Measurements from ENCODE around the gene MEF2C.

MEF2C gene

DNA sequence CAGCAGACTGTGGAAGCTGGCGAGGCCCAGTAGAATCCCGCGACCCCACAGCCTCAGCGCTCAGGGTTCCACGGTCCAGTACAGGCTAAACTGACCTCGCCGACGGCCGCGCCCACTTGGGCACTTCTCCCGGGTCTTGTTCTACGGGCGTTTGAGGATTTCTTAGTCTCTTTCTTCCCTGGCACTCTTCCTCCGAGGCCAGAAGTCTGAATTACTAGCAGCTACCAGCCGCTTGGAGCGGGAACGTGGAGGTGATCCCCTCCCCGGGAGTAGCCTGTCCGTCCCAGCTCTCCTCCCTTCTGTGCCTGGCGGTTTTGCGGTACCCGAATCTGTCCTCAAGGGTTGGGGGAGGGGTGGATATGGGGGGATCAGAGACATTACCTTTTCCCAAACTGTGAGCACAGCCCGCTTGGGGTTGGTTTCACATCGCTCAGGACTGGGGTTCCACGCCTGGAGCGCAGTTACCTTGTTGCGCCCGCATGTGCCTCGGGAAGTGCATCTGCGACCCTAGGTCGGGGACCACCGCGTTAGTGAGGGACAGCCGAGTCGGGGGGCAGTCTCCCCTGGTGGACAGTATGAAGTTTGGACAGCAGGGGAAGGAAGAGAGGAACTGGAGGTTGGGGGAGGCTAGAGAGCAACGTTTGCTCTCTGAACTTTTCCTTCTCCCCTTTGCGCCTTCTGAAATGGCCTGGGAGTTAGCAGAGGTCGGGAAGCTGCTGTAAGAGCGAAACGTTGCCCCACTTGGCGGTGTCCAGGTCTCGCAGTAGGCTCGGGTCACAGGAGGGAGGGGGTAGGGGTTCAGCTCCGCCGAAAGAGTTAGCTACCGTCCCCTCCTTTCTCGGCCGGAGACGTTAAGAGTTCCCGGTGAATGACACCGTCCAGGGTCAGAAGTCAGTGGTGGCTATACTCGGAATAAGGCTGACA, 190.8 kb downstream of the MEF2C start:
- in situ Hi-C loops (cut with HindIII; ENCODE audit: low sequenced_read_pairs): loop anchor here (25.0 kb wide), 1 partner anchor 405 kb away; no protein-coding TSS in a partner anchor

DNA sequence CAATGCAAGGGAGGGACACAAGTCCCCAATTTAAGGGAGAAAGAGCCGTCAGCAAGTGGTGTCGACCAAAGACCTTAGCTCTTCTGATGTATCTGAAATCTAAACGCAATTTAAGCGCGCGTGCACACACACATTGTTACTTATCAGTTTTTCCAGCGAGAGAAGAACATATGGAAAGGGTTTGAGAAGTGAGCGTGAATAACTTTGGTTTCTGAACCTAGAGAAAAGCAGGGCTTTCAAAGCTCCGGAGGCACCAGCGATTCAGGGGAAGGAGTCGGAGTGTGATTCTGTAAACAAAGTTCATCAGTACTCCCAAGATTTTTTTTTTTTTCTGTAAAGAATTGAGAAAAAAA, 191.8 kb downstream of the MEF2C start:
- in situ Hi-C loops (cut with HindIII; ENCODE audit: low sequenced_read_pairs): loop anchor here (25.0 kb wide), 1 partner anchor 404 kb away; no protein-coding TSS in a partner anchor

DNA sequence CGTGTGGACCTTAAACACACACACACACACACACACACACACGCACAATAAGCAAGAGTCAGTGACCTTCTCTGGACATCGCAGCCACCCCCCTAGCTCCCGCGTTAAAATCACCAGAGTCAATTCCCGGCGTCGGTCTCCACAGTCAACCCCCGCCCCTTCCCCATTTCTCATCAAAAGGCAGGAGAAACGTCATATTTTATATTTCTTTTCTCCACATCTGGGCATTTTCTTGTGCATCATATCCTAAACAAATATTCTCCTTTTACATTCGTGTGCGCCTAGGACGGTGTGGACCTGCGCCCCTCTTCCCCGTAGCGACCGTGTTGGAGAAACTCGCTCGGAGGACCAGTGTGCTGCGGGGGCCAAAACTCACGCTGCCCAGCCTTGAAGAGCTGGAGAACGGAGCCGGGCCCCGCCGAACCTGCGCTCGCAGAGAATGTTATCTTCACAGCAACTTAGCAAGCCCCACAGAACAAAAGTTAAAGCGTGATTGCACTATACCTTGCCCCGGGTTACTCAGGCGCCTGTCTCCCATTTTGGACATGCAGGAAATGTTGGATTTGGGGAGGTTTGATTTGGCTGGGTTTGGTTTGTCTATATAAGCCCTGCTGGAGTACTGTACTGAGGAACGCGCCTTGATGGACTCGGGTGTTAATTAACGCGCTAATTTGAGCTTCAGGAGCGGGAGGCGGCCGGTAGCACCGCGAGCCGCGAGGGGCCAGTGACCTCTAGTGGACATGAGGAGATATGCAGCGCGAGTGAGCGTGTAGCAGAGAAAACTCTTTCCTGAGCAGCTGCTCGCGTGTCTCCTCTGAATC, 192.4 kb downstream of the MEF2C start:
- in situ Hi-C loops (cut with HindIII; ENCODE audit: low sequenced_read_pairs): loop anchor here (25.0 kb wide), 1 partner anchor 403 kb away; no protein-coding TSS in a partner anchor

DNA sequence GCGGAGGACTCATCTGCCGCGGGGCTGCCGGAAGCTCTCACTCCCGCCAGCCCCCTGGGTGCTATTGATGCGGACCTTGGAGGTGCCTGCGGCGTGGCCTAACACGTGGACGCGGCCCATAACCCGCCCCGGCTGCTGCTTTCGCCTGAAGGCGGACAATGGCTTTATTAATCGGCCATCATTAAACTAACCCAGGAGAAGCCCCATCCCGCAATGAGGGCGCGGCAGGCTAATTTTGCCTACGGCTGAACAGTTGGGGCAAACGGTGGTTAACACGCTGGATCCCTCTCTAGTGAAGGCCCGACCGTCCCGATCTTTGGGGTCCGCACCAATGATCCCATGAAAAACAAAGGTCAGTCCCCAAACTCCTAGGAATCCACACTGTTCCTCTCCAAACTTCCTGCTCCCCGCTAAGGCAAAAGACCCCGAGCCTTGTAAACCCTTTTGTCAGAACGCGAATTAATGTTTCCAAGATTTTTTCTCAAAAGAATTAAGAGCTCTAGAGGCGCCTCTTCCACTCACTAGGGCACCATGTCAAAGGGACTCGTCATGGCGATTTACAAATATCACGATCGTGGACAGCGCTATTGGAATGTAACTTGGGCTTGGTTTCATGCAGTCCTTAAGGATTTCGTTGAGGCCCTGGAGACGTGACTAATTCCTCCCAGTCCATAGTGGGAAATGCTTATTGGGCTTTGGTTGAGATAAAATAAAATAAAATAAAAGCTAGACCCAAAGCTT, 193.1 kb downstream of the MEF2C start:
- in situ Hi-C loops (cut with HindIII; ENCODE audit: low sequenced_read_pairs): loop anchor here (25.0 kb wide), 1 partner anchor 403 kb away; no protein-coding TSS in a partner anchor

DNA sequence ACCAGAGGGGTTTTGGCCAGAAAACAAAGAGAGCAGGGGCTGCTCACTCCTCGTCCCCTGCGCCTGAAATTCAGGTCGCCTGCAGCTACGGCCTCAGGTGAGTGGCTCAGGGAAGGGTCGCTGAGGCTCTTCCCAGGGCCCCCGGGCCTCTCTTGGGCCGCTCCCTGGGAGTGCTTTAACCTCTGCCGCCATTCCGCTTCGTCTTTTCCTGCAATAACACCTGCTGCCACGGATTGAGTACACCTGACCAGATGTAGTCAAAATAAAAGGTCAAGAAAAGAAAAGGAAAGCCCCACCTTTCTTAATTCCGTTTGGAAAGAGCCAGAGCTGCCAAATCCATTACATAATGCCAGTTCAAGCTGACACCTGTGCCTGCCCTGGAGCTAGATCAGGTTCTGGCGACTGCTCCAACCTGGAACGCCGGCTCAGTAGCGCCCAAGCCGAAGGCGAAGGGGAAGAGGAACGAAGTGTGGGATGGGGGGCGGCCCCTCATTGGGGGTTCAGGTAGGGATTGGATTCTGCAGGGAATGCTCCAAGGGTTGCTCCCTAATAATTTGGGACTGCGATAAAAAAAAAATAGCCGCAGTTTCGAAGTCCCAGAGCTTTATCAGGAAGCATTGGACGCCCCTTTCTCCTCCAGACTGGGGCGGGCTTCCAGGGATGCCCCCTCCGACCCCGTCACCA, 193.9 kb downstream of the MEF2C start:
- in situ Hi-C loops (cut with HindIII; ENCODE audit: low sequenced_read_pairs): loop anchor here (25.0 kb wide), 1 partner anchor 402 kb away; no protein-coding TSS in a partner anchor

DNA sequence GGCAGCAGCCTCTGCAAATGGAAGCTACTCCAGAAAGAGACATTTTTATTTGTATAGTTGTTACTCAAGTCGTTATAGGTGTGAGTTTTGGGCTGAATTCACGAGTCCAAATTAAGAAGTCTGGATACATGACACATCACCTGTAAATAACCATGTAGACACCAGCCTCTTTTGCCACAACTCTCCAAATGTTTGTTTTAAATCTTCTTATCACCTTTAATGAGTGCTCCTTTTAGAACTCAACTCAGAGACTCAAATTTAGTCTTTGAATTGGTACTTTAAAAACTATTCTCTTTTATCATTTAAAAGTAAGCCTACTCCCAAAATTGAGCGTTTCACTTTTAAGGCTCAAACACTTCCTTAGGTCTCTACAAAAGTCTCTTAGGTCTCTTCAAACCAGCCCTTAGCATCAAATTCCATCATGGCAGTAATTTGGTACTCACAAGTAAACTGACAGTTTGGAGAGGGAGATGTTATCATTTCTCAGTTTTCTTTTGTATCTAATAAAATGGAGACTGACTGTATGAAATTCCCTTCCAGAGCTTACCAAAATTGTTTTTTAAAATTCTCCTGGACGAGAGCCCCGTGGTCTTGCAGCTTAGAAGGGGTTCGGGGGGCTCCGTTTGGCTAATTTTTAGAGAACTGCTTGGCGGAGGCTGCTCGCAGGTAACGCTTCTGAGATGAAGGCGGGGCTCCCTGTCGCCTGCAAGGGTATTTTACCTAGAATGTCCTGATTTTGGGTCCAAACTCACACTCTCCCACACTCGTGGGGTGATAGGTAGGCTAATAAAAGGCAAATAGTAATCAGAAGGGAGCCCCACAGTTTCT, 194.6 kb downstream of the MEF2C start:
- in situ Hi-C loops (cut with HindIII; ENCODE audit: low sequenced_read_pairs): loop anchor here (25.0 kb wide), 1 partner anchor 401 kb away; no protein-coding TSS in a partner anchor

DNA sequence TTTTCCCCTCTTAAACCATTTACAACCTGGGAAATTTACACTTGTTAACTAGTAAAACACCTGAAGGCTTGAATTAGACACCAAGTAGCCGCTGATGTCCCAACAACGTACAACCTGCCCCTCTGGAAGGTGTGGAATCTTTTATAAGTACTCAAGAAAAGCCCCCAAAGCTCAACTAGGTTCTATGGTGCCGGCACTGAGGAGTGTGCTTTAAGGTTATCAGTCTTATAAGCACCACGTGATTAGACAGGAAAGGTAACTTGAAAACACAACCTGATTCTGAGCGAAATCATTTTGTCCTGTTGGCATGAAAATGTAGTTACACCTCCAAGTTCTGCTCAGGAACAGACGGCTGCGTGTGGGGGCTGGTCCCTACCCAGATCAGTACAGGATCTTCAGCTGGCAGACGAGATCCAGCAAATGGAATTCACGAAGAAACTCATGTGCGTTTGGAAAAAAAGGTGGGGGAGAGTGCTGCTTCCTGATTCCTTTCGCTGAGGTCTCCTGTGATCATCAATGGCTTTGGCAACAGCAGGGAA, 195.5 kb downstream of the MEF2C start:
- in situ Hi-C loops (cut with HindIII; ENCODE audit: low sequenced_read_pairs): loop anchor here (25.0 kb wide), 1 partner anchor 400 kb away; no protein-coding TSS in a partner anchor

DNA sequence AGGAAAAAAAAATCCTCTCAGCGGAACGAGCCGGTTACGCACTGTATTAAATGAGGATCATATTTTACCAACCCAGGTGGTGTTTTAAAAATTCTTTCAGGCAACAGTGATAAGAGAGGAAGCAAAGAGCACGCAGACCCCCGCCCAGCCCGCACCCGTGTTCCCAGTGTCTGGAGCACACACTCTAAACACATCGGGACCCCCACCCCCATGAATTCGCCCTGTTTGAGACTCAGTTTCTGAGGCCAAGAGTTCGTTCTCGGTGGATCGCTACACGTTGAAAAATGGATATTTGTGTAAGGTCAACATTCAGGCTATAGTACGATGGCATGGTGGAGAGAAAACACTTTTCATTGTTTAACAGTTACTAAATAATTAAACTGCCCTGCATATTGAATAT, 196.3 kb downstream of the MEF2C start:
- in situ Hi-C loops (cut with HindIII; ENCODE audit: low sequenced_read_pairs): loop anchor here (25.0 kb wide), 1 partner anchor 399 kb away; no protein-coding TSS in a partner anchor

DNA sequence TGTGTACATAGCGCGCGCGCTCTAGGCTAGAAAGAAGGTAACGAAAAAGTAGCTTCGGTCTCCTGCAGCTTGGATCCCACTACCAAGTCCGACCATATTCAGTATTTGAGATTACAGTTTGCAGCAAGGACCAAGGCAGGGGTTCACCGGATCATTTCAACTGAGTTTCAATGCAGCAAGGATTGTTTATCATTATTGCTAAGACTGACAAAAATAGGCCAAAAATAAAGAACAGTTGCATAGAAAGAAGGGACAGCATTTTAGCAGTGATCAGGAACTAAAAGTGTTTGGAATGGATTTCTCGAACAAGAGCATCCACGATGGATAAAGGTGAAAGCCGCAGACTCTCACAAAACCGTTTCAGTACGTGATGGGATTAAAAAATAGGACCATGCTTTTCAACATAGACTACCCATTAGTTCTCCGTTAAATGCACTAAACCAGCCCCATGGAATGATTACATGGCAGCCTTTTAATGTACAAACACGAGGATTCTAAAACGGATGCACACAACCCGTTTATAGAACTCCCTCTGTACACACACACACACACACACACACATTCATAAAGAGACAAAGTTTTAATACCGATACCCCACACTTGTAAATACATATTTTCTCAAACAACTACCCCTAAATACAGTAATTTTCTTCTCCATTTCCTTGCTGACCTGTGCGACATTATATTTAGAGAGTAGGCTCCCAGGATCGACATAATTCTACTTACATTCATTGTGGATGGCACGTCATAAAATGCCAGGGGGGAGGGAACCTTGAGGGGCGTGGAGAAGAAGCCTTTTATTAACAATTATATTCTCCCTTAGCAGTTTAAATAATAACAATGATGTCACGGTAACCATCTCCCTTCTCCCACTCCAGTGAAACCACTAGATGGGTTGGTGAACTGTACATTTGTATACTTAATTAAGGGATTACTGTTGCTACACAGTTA, 197.1 kb downstream of the MEF2C start:
- in situ Hi-C loops (cut with HindIII; ENCODE audit: low sequenced_read_pairs): loop anchor here (25.0 kb wide), 1 partner anchor 399 kb away; no protein-coding TSS in a partner anchor

DNA sequence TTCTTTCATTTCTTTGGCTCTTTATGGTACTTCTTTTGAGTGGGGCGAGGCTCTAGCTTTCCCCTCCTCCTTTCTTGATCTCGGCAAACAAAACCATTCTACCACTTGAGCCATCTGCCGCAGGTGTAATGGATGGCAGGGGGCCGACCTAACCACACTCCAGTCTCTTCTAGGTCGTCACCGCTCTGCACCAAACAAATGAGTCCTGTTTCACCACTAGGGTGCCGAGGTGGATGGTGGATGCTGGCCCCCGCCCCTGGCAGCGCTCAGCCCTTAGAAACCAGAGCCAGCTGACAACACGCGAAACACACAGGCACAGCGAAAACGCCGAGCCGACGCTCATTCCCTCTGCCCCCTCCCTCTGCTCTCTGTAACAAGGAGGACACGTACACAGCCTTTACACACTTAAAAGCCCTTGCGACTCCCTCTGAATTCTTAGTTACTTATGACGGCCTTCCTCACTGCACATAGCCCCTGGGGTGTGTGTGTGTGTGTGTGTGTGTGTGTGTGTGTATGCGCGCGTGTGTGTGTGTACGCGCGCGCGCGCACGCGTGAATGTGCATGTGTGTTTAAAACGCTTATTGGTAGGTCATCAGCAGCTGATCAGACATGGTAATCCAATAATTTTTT, 199.4 kb downstream of the MEF2C start:
- in situ Hi-C loops (cut with HindIII; ENCODE audit: low sequenced_read_pairs): loop anchor here (5.0 to 25.0 kb wide), 3 partner anchors 396 to 901 kb away; no protein-coding TSS in a partner anchor

DNA sequence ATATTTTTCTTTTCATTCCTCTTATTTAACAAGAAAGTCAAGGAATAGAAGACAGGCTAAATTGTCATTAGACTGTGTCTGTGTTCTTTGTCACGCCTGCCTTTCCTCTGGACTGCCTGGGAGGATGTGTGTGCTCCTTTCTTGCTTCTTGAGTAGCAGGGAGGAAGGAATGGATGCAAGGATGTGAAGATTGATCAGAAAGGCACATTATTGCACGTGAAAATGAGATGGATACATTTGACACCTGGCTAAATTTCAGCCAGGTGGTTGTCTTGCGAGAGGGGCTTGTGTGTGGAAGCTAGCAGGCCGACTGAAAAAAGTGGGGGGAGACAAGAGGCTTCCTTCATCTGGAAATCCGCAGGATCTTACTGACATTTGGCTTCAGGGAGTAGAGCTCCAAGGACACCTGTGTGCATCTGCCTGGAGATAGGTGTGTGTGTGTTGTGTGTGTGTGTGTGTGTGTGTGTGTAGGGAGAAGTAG, 200.1 kb downstream of the MEF2C start:
- in situ Hi-C loops (cut with HindIII; ENCODE audit: low sequenced_read_pairs): loop anchor here (5.0 to 25.0 kb wide), 3 partner anchors 396 to 901 kb away; no protein-coding TSS in a partner anchor

DNA sequence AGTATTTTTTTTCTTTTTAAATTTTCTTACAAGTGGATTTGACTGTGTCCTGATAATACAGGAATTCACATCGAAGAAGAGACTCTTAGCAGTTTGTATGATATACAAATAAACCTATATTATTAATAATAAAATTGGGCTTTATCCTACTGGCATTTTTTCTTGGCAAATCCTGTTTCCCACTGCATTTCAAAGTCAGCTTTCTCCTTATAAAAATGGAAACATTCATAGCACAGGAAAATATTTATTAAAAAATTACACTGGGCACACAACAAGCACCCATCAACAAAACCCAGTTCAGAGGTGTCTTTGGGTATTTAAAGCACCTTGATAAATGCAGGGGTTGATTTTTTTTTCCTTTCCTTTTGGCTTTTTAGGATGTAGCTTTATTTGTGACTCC, 200.9 kb downstream of the MEF2C start:
- in situ Hi-C loops (cut with HindIII; ENCODE audit: low sequenced_read_pairs): loop anchor here (5.0 to 25.0 kb wide), 3 partner anchors 395 to 900 kb away; no protein-coding TSS in a partner anchor

DNA sequence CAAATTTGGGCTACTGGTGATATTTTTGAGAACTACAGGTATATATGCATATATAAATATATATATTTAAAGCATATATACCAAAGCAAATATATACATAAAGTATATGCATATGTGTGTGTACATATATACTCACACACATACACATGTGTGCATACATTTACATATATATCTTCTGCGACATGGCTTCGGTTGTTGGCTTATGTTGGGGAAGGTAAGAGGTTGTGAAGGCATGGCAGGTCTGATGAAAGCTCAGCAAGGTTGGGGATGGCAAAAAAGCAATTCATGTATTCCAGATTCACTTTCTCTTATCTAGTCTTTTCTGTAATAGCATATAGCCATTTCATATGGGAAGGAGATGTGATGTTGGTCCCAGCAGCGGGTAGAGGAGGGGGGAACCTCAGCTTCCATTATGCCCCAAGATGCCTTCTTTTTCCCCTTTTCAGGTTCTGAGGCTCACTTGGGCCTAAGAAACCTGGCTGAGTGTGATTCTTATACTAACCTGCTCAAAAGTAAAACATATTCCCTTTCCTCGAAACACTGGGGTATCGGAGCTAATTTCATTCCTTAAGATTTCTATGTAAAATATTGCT, 201.7 kb downstream of the MEF2C start:
- in situ Hi-C loops (cut with HindIII; ENCODE audit: low sequenced_read_pairs): loop anchor here (5.0 to 25.0 kb wide), 3 partner anchors 394 to 899 kb away; no protein-coding TSS in a partner anchor

DNA sequence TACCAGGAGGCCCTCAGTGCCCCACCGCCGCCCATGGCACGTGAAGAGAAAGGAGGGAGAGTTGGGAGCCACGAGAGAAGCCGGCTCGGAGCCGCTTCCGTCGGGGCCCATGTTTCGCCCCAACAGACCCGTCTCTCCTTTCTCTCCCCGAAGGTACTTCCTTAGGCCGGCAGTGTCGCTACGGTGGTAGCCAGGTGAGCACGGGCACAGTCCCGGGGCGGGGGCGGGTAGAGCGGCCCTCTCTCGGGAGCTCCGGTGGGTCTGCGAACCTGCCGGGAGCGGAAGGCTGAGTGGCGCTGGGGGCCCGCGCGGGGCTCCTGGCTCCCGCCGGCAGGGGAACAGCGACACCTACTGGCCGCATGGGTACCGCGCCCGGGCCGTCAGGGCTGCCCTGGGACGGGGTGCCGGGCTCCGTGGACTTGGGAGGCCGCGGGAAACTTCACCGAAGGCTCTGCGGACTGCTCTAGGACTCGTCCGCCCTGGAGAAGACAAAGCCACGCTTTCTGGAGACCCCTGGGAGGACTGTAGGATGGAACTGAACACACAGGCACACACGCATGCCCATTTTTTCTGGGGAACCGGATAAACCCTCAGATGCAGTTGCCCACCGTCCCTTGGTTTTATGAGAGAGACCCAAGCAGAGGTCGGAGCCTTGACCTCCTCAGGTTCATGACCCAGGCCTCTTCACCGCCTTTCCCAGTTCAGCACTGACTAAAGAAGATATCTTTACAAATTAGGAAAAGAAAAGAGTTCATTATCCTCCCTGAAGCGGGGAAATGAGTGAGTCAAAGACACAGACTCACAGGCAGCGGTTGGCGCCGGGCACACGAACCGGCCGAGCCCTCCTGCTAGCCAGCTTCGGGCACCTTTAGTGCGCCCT, 202.5 kb downstream of the MEF2C start:
- in situ Hi-C loops (cut with HindIII; ENCODE audit: low sequenced_read_pairs): loop anchor here (5.0 to 25.0 kb wide), 3 partner anchors 393 to 898 kb away; no protein-coding TSS in a partner anchor

DNA sequence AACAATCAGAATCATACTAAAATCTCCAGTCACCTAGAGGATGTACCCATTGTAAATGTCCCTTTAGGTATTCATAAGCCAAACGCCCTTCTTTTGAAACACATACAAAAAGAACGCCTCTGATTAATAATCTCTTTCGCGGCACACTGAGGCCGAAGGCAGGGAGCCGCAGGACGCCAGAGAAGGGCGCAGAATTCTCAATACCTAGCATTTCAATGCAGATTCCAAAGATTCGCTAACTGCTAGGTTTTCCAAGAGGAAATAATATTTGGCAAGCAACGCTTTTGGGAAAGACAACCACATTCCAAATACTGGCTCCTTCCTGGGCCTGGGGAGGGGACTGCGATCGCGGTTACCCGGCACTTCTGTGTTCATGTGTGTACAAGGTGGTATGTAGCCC, 203.3 kb downstream of the MEF2C start:
- in situ Hi-C loops (cut with HindIII; ENCODE audit: low sequenced_read_pairs): loop anchor here (5.0 to 25.0 kb wide), 3 partner anchors 392 to 897 kb away; no protein-coding TSS in a partner anchor
